Colonic mucosa (tissue), 4 donors: ENCODE measurements around the gene VAV1. TPM values are rescaled to one million over a fixed set of nuclear protein-coding genes. Genes with fewer than 3 reads are reported as not detected.
"Not testable (repeated sequence)": the region's sequence is repeated elsewhere in the genome, so short reads cannot be mapped to it uniquely, and the experiment has no call there.

Experiments used
- DNase-seq: peaks from one replicate; pipeline ENCODE4 v3.0.0-alpha.2; 2020
- H3K27ac ChIP-seq: fragments of 200-600 bp; one replicate; pipeline ENCODE4 v1.8.0; 2021
- H3K27me3 ChIP-seq: fragments of 200-600 bp; one replicate; pipeline ENCODE4 v1.8.0; 2021
- H3K36me3 ChIP-seq: fragments of 200-600 bp; one replicate; pipeline ENCODE4 v1.8.0; 2021
- H3K4me1 ChIP-seq: fragments of 200-600 bp; one replicate; pipeline ENCODE4 v1.8.0; 2021; ENCODE audit warnings: mild to moderate bottlenecking
- H3K4me3 ChIP-seq: fragments of 200-600 bp; one replicate; pipeline ENCODE4 v1.8.0; 2021
- H3K9ac ChIP-seq, 2 donors: one replicate each; pipeline ENCODE4 v1.7.0; 2013; ENCODE audit warnings: control low read depth in 2 of 2, low read depth in 2 of 2, low read length in 2 of 2
- H3K9me3 ChIP-seq: fragments of 200-600 bp; one replicate; pipeline ENCODE4 v1.8.0; 2021
- intact Hi-C: fragments of 100-400 bp; cut with DNase I; formaldehyde crosslinking; loops from one replicate; pipeline ENCODE4 v1.14.1; 2022
- total RNA-seq, 2 donors: library from RNA; stranded (reverse); fragmentation: NEBNext Ultra II Directional in 1 of 2; extraction: Animal tissue kit (Norgen Biotek cat#: 25700) in 1 of 2; gene quantifications; one replicate each; pipeline ENCODE4 v1.2.1, GENCODE V29; 2021
- TF ChIP-seq, protein P1 (sequence below): fragments of 200-600 bp; IDR thresholded peaks from one replicate; pipeline ENCODE4 v1.8.0; 2022; ENCODE audit warnings: antibody characterized with exemption, mild to moderate bottlenecking
- donor health status: healthy.
- donor health status: DM: no; HTN: no; CAD: no.
- donor health status: DM: no; HTN: no; CAD: no.

VAV1 gene
- total RNA-seq, 2 donors from 2014 or later: 5.7 to 6.0 TPM

DNA sequence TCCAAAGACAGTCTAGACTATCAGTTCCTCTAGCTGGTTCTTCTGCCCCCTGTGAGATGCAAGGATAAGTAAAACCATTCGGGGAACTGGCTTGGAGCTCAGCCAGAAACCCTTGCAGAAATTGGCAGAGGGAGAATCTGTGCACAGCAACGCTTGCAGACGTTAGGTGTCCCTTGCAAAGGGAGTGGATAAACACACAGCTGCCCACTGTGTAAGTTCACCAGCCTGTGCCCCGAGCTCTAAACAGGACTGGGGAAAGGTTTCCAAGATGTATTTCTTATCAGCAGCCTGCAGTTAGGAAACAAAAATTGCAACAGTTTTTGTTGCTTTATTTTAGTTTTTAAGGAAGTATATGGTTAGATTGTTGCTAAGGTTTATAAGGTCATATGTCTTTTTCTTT is 95.8 kb downstream of the VAV1 start:
- H3K9ac ChIP-seq: no peak overlapping the region
- H3K27me3 ChIP-seq: no peaks in the 10 kb centered on the region
- H3K36me3 ChIP-seq: no peaks in the 10 kb centered on the region
- TF ChIP-seq, protein P1, sequence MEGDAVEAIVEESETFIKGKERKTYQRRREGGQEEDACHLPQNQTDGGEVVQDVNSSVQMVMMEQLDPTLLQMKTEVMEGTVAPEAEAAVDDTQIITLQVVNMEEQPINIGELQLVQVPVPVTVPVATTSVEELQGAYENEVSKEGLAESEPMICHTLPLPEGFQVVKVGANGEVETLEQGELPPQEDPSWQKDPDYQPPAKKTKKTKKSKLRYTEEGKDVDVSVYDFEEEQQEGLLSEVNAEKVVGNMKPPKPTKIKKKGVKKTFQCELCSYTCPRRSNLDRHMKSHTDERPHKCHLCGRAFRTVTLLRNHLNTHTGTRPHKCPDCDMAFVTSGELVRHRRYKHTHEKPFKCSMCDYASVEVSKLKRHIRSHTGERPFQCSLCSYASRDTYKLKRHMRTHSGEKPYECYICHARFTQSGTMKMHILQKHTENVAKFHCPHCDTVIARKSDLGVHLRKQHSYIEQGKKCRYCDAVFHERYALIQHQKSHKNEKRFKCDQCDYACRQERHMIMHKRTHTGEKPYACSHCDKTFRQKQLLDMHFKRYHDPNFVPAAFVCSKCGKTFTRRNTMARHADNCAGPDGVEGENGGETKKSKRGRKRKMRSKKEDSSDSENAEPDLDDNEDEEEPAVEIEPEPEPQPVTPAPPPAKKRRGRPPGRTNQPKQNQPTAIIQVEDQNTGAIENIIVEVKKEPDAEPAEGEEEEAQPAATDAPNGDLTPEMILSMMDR: no peak
- DNase-seq: peak; percentile 34
- intact Hi-C loops: loop anchor here (10.0 kb wide), 1 partner anchor 354 kb away; no protein-coding TSS in a partner anchor
- H3K4me3 ChIP-seq: no peak overlapping the region
- no peaks in the 10 kb centered on the region for H3K4me1 ChIP-seq
- no peak overlapping the region for H3K27ac ChIP-seq
- H3K9me3 ChIP-seq: no peaks in the 10 kb centered on the region

DNA sequence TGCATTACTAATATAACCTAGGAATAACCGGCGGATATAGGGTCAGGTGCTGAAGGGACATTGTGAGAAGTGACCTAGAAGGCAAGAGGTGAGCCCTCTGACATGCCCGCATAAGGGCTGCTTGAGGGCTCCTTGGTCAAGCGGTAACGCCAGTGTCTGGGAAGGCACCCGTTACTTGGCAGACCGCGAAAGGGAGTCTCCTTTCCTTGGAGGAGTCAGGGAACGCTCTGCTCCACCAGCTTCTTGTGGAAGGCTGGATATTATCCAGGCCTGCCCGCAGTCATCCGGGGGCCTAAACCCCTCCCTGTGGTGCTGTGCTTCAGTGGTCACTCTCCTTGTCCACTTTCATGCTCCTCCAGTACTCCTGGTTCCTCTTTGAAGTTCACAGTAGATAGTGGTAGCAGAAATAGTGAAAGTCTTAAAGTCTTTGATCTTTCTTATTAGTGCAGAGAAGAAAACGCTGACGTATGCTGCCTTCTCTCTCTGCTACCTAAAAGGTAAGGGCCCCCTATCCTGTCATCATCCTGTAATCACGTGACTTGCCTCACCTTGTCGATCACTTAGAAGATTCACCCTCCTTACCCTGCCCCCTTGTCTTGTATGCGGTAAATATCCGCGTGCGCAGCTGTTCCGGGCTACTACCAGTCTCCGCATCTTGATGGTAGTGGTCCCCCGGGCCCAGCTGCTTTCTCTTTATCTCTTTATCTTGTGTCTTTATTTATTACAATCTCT is 96.8 kb downstream of the VAV1 start:
- not testable (repeated sequence) for DNase-seq
- intact Hi-C loops: loop anchor here (10.0 kb wide), 1 partner anchor 355 kb away; no protein-coding TSS in a partner anchor

DNA sequence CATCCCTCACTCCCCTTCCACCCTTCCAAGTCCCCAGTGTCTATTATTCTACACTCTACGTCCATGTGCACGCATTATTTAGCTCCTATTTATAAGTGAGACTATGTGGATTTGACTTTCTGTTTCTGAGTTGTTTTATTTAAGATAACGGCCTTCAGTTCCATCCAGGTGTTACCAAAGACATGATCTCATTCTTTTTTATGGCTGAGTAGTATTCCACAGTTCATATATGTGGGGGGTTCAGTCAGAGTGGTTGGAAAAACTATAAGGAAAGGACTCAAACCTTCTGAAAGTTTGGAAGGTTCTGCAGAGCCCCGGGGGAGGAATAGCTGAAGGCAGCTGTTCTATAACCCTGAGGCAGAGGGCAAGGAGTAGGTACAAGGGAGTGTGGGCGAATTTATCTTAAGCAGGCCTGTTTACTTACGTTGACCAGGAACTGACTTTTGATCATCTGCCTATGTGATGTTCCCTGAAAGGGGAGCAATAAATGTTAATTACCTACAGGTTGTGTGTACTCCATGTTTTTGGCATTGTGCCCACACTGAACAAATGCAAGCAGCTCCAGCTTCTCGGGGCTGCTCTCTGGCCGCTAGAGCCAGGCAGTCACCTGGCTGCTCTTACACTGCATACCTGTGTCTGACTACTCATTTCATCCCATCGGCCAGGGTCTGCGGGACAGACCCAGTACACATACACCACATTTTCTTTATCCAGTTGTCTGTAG is 101.4 kb downstream of the VAV1 start:
- TF ChIP-seq, protein P1: no peak
- peak; percentile 50 for DNase-seq
- Histone ChIP-seq H3K27ac (no peak overlapping the region), H3K4me3 (no peak overlapping the region), H3K36me3 (no peaks in the 10 kb centered on the region), H3K9ac (no peak overlapping the region), H3K4me1 (no peaks in the 10 kb centered on the region), H3K27me3 (no peaks in the 10 kb centered on the region), H3K9me3 (no peaks in the 10 kb centered on the region)
- intact Hi-C loops: no loop called here

More for the DNA sequence above, 96.8 kb downstream of the VAV1 start:
- H3K9me3 ChIP-seq, H3K36me3 ChIP-seq, H3K4me3 ChIP-seq, H3K27me3 ChIP-seq, H3K9ac ChIP-seq, H3K27ac ChIP-seq, H3K4me1 ChIP-seq: not testable (repeated sequence)

DNA sequence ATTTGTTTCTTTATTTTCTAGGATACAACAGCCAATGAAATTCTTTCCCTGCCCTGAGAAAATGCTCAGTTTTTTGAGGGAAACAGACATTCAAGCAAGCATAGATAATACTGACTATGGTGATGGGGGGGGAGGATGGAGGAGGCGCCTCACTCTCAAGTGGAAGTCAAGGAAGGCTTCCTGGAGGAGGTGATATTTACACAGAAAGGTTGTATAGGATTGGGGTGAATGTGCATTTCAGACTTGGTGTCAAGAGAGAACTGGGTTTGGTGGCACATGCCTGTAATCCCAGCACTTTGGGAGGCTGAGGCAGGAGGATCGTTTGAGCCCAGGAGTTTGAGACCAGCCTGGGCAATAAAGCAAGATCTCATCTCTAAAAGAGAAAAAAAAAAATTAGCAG is 102.7 kb downstream of the VAV1 start:
- Histone ChIP-seq H3K27ac (no peak overlapping the region), H3K9ac (no peak overlapping the region), H3K9me3 (no peaks in the 10 kb centered on the region), H3K36me3 (no peaks in the 10 kb centered on the region), H3K4me1 (no peaks in the 10 kb centered on the region), H3K4me3 (no peak overlapping the region), H3K27me3 (no peaks in the 10 kb centered on the region)
- no peak for DNase-seq
- TF ChIP-seq, protein P1: no peak
- intact Hi-C loops: no loop called here

DNA sequence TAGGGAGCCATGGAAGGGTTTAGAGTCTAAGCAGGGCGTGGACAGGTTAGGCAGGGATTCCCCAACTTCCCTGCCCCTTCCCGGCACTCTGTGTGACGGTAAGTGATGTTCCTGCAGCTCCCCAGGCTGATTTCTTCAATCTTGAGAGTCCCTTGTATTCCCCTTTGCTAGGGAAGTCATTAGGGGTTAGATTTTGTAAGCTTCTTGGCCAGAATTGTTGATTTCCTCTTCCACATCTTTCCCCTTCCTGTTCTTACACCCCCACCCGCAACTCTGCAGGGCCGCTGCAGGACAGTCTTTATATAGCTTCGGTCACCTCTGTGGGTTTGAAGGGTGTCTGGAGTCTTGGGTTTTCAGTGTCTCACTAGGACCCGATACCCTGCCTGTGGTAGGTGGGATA is 104.2 kb downstream of the VAV1 start:
- Histone ChIP-seq H3K4me3 (no peak overlapping the region), H3K27ac (no peak overlapping the region), H3K27me3 (no peaks in the 10 kb centered on the region), H3K9me3 (no peaks in the 10 kb centered on the region), H3K4me1 (no peaks in the 10 kb centered on the region), H3K9ac (no peak overlapping the region), H3K36me3 (no peaks in the 10 kb centered on the region)
- intact Hi-C loops: no loop called here
- TF ChIP-seq, protein P1: no peak
- DNase-seq: no peak

DNA sequence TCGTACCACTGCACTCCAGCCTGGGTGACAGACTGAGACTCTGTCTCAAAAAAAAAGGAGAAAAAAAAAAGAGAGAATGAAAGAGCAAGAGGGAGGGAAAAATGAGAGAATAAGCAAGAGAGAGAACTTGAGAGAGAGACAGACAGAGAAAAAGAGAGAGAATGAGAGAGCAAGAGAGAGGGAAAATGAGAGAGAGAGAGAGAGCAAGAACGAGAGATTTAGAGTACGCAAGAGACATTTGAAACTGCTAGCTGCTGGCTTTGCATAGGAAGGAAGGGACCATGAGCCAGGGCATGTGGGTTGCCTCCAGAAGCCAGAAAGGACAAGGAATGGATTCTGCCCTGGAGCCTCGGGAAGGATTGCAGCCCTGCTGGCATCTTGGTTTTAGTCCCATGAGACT is 105.3 kb downstream of the VAV1 start:
- H3K27ac ChIP-seq: no peak overlapping the region
- TF ChIP-seq, protein P1: no peak
- no peak overlapping the region for H3K4me3 ChIP-seq
- DNase-seq: no peak
- no peaks in the 10 kb centered on the region for H3K4me1 ChIP-seq
- H3K36me3 ChIP-seq: no peaks in the 10 kb centered on the region
- H3K9me3 ChIP-seq: no peaks in the 10 kb centered on the region
- H3K27me3 ChIP-seq: no peaks in the 10 kb centered on the region
- intact Hi-C loops: no loop called here
- no peak overlapping the region for H3K9ac ChIP-seq
